GM15510 (cell line): ENCODE data around the gene CLSTN2.

Source experiments
- POLR2A ChIP-seq: IDR thresholded peaks from 3 replicates; pipeline ENCODE4 v1.6.1; 2011; ENCODE audit warnings: borderline replicate concordance; ENCODE audit not compliant: insufficient read length; ENCODE audit errors: extremely low read depth

The CLSTN2 gene

GRCh38 chr3:140406655-140407054, 471.7 kb downstream of the CLSTN2 start:
- no peak for TF ChIP-seq POLR2A

GRCh38 chr3:140408252-140408651, 473.3 kb downstream of the CLSTN2 start:
- no peak for TF ChIP-seq POLR2A

- TF ChIP-seq POLR2A, result no peak
Measured at GRCh38 chr3:140416666-140417065, 481.7 kb downstream of the CLSTN2 start.

- TF ChIP-seq POLR2A, result no peak
Measured at GRCh38 chr3:140420621-140421357, 485.8 kb downstream of the CLSTN2 start.

GRCh38 chr3:140421884-140422283, 486.9 kb downstream of the CLSTN2 start:
- TF ChIP-seq POLR2A, result no peak

- TF ChIP-seq POLR2A, result no peak
Measured at GRCh38 chr3:140423146-140423545, 488.2 kb downstream of the CLSTN2 start.

GRCh38 chr3:140424211-140424610, 489.2 kb downstream of the CLSTN2 start:
- no peak for TF ChIP-seq POLR2A

- no peak for TF ChIP-seq POLR2A
Measured at GRCh38 chr3:140424726-140425125, 489.7 kb downstream of the CLSTN2 start.

GRCh38 chr3:140427786-140428185, 492.8 kb downstream of the CLSTN2 start:
- TF ChIP-seq POLR2A, result no peak

- TF ChIP-seq POLR2A, result no peak
Measured at GRCh38 chr3:140428380-140428779, 493.4 kb downstream of the CLSTN2 start.

- TF ChIP-seq POLR2A, result no peak
Measured at GRCh38 chr3:140429791-140430190, 494.8 kb downstream of the CLSTN2 start.

GRCh38 chr3:140430494-140430893, 495.5 kb downstream of the CLSTN2 start:
- TF ChIP-seq POLR2A, result no peak

GRCh38 chr3:140432229-140432669, 497.3 kb downstream of the CLSTN2 start:
- no peak for TF ChIP-seq POLR2A

GRCh38 chr3:140433431-140433830, 498.4 kb downstream of the CLSTN2 start:
- no peak for TF ChIP-seq POLR2A

- no peak for TF ChIP-seq POLR2A
Measured at GRCh38 chr3:140434261-140434905, 499.4 kb downstream of the CLSTN2 start.

GRCh38 chr3:140436421-140436820, 501.4 kb downstream of the CLSTN2 start:
- TF ChIP-seq POLR2A, result no peak
